HCT116 (cell line): Measurements from ENCODE around the gene KRTDAP. TPM values are rescaled to one million over a fixed set of nuclear protein-coding genes. Genes with fewer than 3 reads are reported as not detected.

ENCODE experiments used
- ATAC-seq: fragments of 200-7000 bp; cut with Tn5 transposase; 2 replicates; pipeline ENCODE4 v1.9.1; 2020; ENCODE audit warnings: mild to moderate bottlenecking, moderate library complexity
- BruUV-seq: library from RNA; stranded (reverse); fragments of 400-500 nt; replicated peaks from 2 replicates; lab custom pipeline; 2021; lab: Mats Ljungman, UMichigan
- CTCF ChIA-PET: fragments of 300-600 bp; sonication (Branson Sonifier 250); formaldehyde crosslinking; loops from one replicate; lab custom pipeline; 2021; ENCODE audit warnings: antibody characterized with exemption; lab: Charles Lee
- POLR2A ChIA-PET: fragments of 300-600, 350-600 bp; sonication (Branson Sonifier 250); formaldehyde crosslinking; loops from one replicate; lab custom pipeline; 2021; ENCODE audit warnings: antibody characterized with exemption; lab: Charles Lee
- RAD21 ChIA-PET, 2 experiments: fragments of 300-600 bp; sonication (Branson Sonifier 250); formaldehyde crosslinking; loops; one replicate each; lab custom pipeline; 2023; ENCODE audit warnings: low total read pairs in 2 of 2; ENCODE audit not compliant: uncharacterized antibody in 2 of 2, unreplicated experiment in 2 of 2, low non-redundant PET in 1 of 2; lab: Charles Lee
- DNase-seq: peaks from one replicate; pipeline ENCODE4 v3.0.0-alpha.2; 2010; ENCODE audit warnings: low read depth, low spot score
- H2AFZ ChIP-seq: fragments of 200-600 bp; shearing (Covaris generic), sonication (generic); 2 replicates; pipeline ENCODE4 v1.6.1; 2017; ENCODE audit warnings: low read depth, mixed run types, mixed read lengths, antibody characterized with exemption, low read length; ENCODE audit not compliant: poor library complexity, severe bottlenecking
- H3K27ac ChIP-seq: 2 replicates; pipeline ENCODE4 v1.5.1; 2012; ENCODE audit warnings: low read depth, low read length
- H3K27me3 ChIP-seq: fragments of 200-600 bp; sonication (generic); 2 replicates; pipeline ENCODE4 v1.6.1; 2016; ENCODE audit warnings: mixed run types, low read length, mixed read lengths; ENCODE audit not compliant: insufficient read depth
- H3K36me3 ChIP-seq, 2 experiments: fragments of 200-500 bp in 1 of 2; fragments of 200-600 bp in 1 of 2; sonication (Bioruptor generic) in 1 of 2; sonication (generic) in 1 of 2; 2 replicates each; pipeline versions ENCODE4 v1.5.1 to v1.6.1; 2014 to 2016; ENCODE audit warnings: low read length in 2 of 2, inconsistent platforms in 1 of 2, mixed read lengths in 1 of 2, mixed run types in 1 of 2; ENCODE audit not compliant: insufficient read depth in 2 of 2, control insufficient read depth in 1 of 2
- H3K4me1 ChIP-seq, 2 experiments: fragments of 200-600 bp in 1 of 2; sonication (generic) in 1 of 2; 2 replicates each; pipeline versions ENCODE4 v1.5.1 to v1.6.1; 2012 to 2017; ENCODE audit warnings: low read length in 2 of 2, inconsistent platforms in 1 of 2, mild to moderate bottlenecking in 1 of 2, mixed read lengths in 1 of 2, mixed run types in 1 of 2, moderate library complexity in 1 of 2; ENCODE audit not compliant: insufficient read depth in 2 of 2, control insufficient read depth in 1 of 2
- H3K4me2 ChIP-seq: fragments of 200-600 bp; sonication (generic); 2 replicates; pipeline ENCODE4 v1.6.1; 2017; ENCODE audit warnings: mixed run types, low read length, mixed read lengths
- H3K4me3 ChIP-seq, 2 experiments: fragments of 200-600 bp in 1 of 2; sonication (generic) in 1 of 2; replicated peaks in 1 of 2; 2 replicates each; pipeline ENCODE4 v1.5.1; 2011 to 2016; ENCODE audit warnings: low read length in 2 of 2, control low read depth in 1 of 2, low read depth in 1 of 2, mild to moderate bottlenecking in 1 of 2, mixed read lengths in 1 of 2, mixed run types in 1 of 2
- H3K79me2 ChIP-seq: fragments of 200-600 bp; sonication (generic); 2 replicates; pipeline ENCODE4 v1.6.1; 2017; ENCODE audit warnings: mild to moderate bottlenecking, mixed run types, low read length, moderate library complexity, mixed read lengths; ENCODE audit not compliant: insufficient read depth
- H3K9ac ChIP-seq: fragments of 200-600 bp; sonication (generic); 2 replicates; pipeline ENCODE4 v1.6.1; 2016; ENCODE audit warnings: low read length, mixed read lengths
- H3K9me2 ChIP-seq: fragments of 200-600 bp; sonication (generic), shearing (Covaris generic); 2 replicates; pipeline ENCODE4 v1.6.1; 2017; ENCODE audit warnings: mixed run types, mild to moderate bottlenecking, moderate library complexity; ENCODE audit not compliant: insufficient read depth
- H3K9me3 ChIP-seq, 2 experiments: fragments of 200-500 bp in 1 of 2; fragments of 200-600 bp in 1 of 2; sonication (Bioruptor generic) in 1 of 2; sonication (generic) in 1 of 2; 2 replicates each; pipeline ENCODE4 v1.6.1; 2014 to 2017; ENCODE audit warnings: low read length in 2 of 2, mixed read lengths in 2 of 2, inconsistent platforms in 1 of 2, low read depth in 1 of 2, mild to moderate bottlenecking in 1 of 2, mixed run types in 1 of 2, moderate library complexity in 1 of 2; ENCODE audit not compliant: control insufficient read depth in 1 of 2, insufficient read depth in 1 of 2
- H4K20me1 ChIP-seq: fragments of 200-600 bp; sonication (generic), shearing (Covaris generic); 2 replicates; pipeline ENCODE4 v1.6.1; 2017; ENCODE audit warnings: mixed run types, mild to moderate bottlenecking, moderate library complexity; ENCODE audit not compliant: insufficient read depth
- CBX3 ChIP-seq: IDR thresholded peaks from 2 replicates; pipeline ENCODE4 v1.6.1; 2012; ENCODE audit warnings: low read depth
- EGR1 ChIP-seq: IDR thresholded peaks from 2 replicates; pipeline ENCODE4 v1.6.1; 2012; ENCODE audit warnings: low read depth
- ELF1 ChIP-seq: IDR thresholded peaks from 2 replicates; pipeline ENCODE4 v1.6.1; 2012; ENCODE audit warnings: low read depth, borderline replicate concordance
- EZH2 ChIP-seq: fragments of 200-600 bp; sonication (generic); IDR thresholded peaks from 2 replicates; pipeline ENCODE4 v1.6.1; 2017; ENCODE audit warnings: antibody characterized with exemption, mixed run types
- EZH2phosphoT487 ChIP-seq: fragments of 200-600 bp; IDR thresholded peaks from 2 replicates; pipeline ENCODE4 v1.6.1; 2018; ENCODE audit warnings: antibody characterized with exemption, borderline replicate concordance
- FOSL1 ChIP-seq: IDR thresholded peaks from 2 replicates; pipeline ENCODE4 v1.6.1; 2012; ENCODE audit warnings: low read depth
- JUND ChIP-seq: IDR thresholded peaks from 2 replicates; pipeline ENCODE4 v1.6.1; 2012
- POLR2A ChIP-seq: IDR thresholded peaks from 2 replicates; pipeline ENCODE4 v1.7.0; 2011; ENCODE audit warnings: borderline replicate concordance; ENCODE audit not compliant: insufficient read depth, insufficient read length; ENCODE audit errors: extremely low read depth
- POLR2AphosphoS5 ChIP-seq: IDR thresholded peaks from 2 replicates; pipeline ENCODE4 v1.6.1; 2011; ENCODE audit warnings: mild to moderate bottlenecking, low read depth, low read length, moderate library complexity
- RAD21 ChIP-seq: IDR thresholded peaks from 2 replicates; pipeline ENCODE4 v1.6.1; 2012; ENCODE audit warnings: low read depth, mild to moderate bottlenecking
- SIN3A ChIP-seq: IDR thresholded peaks from 2 replicates; pipeline ENCODE4 v1.6.1; 2012; ENCODE audit warnings: low read depth
- SP1 ChIP-seq: IDR thresholded peaks from 2 replicates; pipeline ENCODE4 v1.6.1; 2012; ENCODE audit warnings: low read depth
- SRF ChIP-seq: IDR thresholded peaks from 2 replicates; pipeline ENCODE4 v1.6.1; 2012; ENCODE audit warnings: low read depth
- TCF7L2 ChIP-seq: IDR thresholded peaks from 2 replicates; pipeline ENCODE4 v1.7.0; 2011; ENCODE audit warnings: borderline replicate concordance, inconsistent platforms; ENCODE audit not compliant: insufficient read depth, insufficient read length; ENCODE audit errors: extremely low read depth
- YY1 ChIP-seq: IDR thresholded peaks from 2 replicates; pipeline ENCODE4 v1.6.1; 2011; ENCODE audit warnings: low read length, low read depth, moderate library complexity, mild to moderate bottlenecking; ENCODE audit not compliant: insufficient replicate concordance; ENCODE audit errors: extremely low read depth
- ZFX ChIP-seq: fragments of 450-650 bp; IDR thresholded peaks from 2 replicates; pipeline ENCODE4 v1.6.1; 2017
- intact Hi-C: fragments of 100-400 bp; cut with micrococcal nuclease; formaldehyde crosslinking; loops from 2 replicates; pipeline ENCODE4 v1.10.0; 2022
- total RNA-seq: library from RNA; stranded (reverse); gene quantifications from one replicate; pipeline ENCODE4 v1.2.1, GENCODE V29; 2021; ENCODE audit not compliant: unreplicated experiment
- TF ChIP-seq, protein P1 (sequence below): IDR thresholded peaks from 2 replicates; pipeline ENCODE4 v1.6.1; 2012
- TF ChIP-seq, protein P2 (sequence below), 3 experiments: fragments of 200-600 bp in 1 of 3; sonication (generic) in 1 of 3; IDR thresholded peaks in 2 of 3; conservative IDR thresholded peaks in 1 of 3; 2 replicates each; pipeline ENCODE4 v1.5.1; 2012 to 2017; ENCODE audit warnings: low read depth in 2 of 3, low read length in 2 of 3, antibody characterized with exemption in 1 of 3, borderline replicate concordance in 1 of 3, control low read depth in 1 of 3, mild to moderate bottlenecking in 1 of 3, mixed read lengths in 1 of 3, mixed run types in 1 of 3, moderate library complexity in 1 of 3; ENCODE audit not compliant: insufficient read depth in 1 of 3
- TF ChIP-seq, protein P3 (sequence below): IDR thresholded peaks from 2 replicates; pipeline ENCODE4 v1.6.1; 2012; ENCODE audit warnings: low read depth

The KRTDAP gene
- total RNA-seq, 1 experiment from 2014 or later, result 0.74 TPM

DNA sequence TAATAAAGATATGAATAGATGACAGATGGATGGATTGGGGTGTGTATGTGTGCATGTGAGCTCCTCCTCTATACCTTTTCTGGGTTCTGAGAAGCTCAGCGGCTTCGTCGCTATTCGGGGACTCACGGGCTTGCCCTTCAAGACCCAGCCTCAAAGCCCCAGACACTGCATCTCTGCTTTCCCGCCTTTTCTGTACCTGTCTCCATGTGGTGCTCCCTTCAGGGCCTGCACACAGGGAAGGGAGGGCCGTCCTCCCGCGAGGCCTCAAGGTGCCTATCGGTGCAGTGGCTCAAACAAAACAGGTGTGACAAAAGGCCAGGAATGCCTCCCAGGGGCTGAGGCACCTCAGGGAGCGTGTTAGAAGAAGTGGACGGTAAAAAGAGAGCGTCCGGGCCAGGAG is 16.2 kb downstream of the KRTDAP start:
- H3K4me2 ChIP-seq, result no peak overlapping the region
- peaks cover 0 to 2% of the 10 kb centered on the region in 2 experiments; a peak in 2 of 4 replicates for H3K4me1 ChIP-seq
- no peak overlapping the region for H3K4me3 ChIP-seq
- no peak for ATAC-seq
- no peaks in the 10 kb centered on the region for H3K79me2 ChIP-seq
- H4K20me1 ChIP-seq, result no peaks in the 10 kb centered on the region
- no peak overlapping the region for H3K9ac ChIP-seq
- H3K27me3 ChIP-seq, result no peaks in the 10 kb centered on the region
- ChIA-PET POLR2A (no interaction called here), CTCF (interaction anchor here (1.7 kb wide), 1 partner anchor 121 kb away, joined by 5 read pairs; no protein-coding TSS in a partner anchor), RAD21 (no interaction called here)
- H3K9me3 ChIP-seq, result no peaks in the 10 kb centered on the region
- H2AFZ ChIP-seq, result no peak overlapping the region
- BruUV-seq, result no TSS peak
- intact Hi-C loops, result no loop called here
- H3K36me3 ChIP-seq, result no peaks in the 10 kb centered on the region
- TF ChIP-seq POLR2AphosphoS5 (no peak), YY1 (no peak), SRF (no peak), EZH2 (no peak), POLR2A (no peak), SP1 (no peak), RAD21 (no peak), ELF1 (no peak), CBX3 (no peak), EZH2phosphoT487 (no peak), ZFX (no peak), FOSL1 (no peak), JUND (no peak), TCF7L2 (no peak), SIN3A (no peak), EGR1 (no peak)
- TF ChIP-seq, protein P1, sequence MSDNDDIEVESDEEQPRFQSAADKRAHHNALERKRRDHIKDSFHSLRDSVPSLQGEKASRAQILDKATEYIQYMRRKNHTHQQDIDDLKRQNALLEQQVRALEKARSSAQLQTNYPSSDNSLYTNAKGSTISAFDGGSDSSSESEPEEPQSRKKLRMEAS, result no peak
- TF ChIP-seq, protein P2, sequence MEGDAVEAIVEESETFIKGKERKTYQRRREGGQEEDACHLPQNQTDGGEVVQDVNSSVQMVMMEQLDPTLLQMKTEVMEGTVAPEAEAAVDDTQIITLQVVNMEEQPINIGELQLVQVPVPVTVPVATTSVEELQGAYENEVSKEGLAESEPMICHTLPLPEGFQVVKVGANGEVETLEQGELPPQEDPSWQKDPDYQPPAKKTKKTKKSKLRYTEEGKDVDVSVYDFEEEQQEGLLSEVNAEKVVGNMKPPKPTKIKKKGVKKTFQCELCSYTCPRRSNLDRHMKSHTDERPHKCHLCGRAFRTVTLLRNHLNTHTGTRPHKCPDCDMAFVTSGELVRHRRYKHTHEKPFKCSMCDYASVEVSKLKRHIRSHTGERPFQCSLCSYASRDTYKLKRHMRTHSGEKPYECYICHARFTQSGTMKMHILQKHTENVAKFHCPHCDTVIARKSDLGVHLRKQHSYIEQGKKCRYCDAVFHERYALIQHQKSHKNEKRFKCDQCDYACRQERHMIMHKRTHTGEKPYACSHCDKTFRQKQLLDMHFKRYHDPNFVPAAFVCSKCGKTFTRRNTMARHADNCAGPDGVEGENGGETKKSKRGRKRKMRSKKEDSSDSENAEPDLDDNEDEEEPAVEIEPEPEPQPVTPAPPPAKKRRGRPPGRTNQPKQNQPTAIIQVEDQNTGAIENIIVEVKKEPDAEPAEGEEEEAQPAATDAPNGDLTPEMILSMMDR (IDR thresholded peaks at IDR 0.05 in 2 of 3, conservative IDR thresholded peaks at IDR 0.05 in 1 of 3; ENCODE audit: borderline replicate concordance in 1 of 3, insufficient read depth in 1 of 3, low read depth in 2 of 3, low read length in 2 of 3), result no peak
- TF ChIP-seq, protein P3, sequence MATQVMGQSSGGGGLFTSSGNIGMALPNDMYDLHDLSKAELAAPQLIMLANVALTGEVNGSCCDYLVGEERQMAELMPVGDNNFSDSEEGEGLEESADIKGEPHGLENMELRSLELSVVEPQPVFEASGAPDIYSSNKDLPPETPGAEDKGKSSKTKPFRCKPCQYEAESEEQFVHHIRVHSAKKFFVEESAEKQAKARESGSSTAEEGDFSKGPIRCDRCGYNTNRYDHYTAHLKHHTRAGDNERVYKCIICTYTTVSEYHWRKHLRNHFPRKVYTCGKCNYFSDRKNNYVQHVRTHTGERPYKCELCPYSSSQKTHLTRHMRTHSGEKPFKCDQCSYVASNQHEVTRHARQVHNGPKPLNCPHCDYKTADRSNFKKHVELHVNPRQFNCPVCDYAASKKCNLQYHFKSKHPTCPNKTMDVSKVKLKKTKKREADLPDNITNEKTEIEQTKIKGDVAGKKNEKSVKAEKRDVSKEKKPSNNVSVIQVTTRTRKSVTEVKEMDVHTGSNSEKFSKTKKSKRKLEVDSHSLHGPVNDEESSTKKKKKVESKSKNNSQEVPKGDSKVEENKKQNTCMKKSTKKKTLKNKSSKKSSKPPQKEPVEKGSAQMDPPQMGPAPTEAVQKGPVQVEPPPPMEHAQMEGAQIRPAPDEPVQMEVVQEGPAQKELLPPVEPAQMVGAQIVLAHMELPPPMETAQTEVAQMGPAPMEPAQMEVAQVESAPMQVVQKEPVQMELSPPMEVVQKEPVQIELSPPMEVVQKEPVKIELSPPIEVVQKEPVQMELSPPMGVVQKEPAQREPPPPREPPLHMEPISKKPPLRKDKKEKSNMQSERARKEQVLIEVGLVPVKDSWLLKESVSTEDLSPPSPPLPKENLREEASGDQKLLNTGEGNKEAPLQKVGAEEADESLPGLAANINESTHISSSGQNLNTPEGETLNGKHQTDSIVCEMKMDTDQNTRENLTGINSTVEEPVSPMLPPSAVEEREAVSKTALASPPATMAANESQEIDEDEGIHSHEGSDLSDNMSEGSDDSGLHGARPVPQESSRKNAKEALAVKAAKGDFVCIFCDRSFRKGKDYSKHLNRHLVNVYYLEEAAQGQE, result no peak
- no peaks in the 10 kb centered on the region for H3K9me2 ChIP-seq
- no peak overlapping the region for H3K27ac ChIP-seq
- DNase-seq, result no peak
